Brain microvascular endothelial cell (primary cell): ENCODE measurements around the gene AKR1D1.
A peak's percentile ranks its signal among the peaks of the same experiment; 100 is the strongest.
"Not testable (repeated sequence)": the region's sequence is repeated elsewhere in the genome, so short reads cannot be mapped to it uniquely, and the experiment has no call there.

ENCODE experiments used
- DNase-seq: peaks from one replicate; pipeline ENCODE4 v3.0.0-alpha.2; 2020
- H3K27ac ChIP-seq: fragments of 250-450 bp; sonication (Bioruptor Pico); 2 replicates; pipeline ENCODE4 v1.5.1; 2020; ENCODE audit warnings: mild to moderate bottlenecking, moderate library complexity
- H3K27me3 ChIP-seq: fragments of 250-450 bp; sonication (Bioruptor Pico); replicated peaks from 2 replicates; pipeline ENCODE4 v1.5.1; 2020; ENCODE audit warnings: mild to moderate bottlenecking
- H3K36me3 ChIP-seq: fragments of 250-450 bp; sonication (Bioruptor Pico); replicated peaks from 2 replicates; pipeline ENCODE4 v1.5.1; 2020; ENCODE audit warnings: mild to moderate bottlenecking
- H3K4me3 ChIP-seq: 2 replicates; pipeline ENCODE4 v1.5.1; 2011; ENCODE audit warnings: low read depth, mild to moderate bottlenecking, control low read depth, low read length, moderate library complexity
- CTCF ChIP-seq: IDR thresholded peaks from 2 replicates; pipeline ENCODE4 v1.5.1; 2011; ENCODE audit warnings: low read depth, mild to moderate bottlenecking, moderate library complexity, low read length, control low read depth, inconsistent platforms; ENCODE audit errors: missing control alignments
- in situ Hi-C: cut with HindIII; loops from 2 replicates; pipeline ENCODE4 v1.10.0; 2017; ENCODE audit warnings: low sequenced_read_pairs, low pct_ligation_motif_present

Gene AKR1D1

GRCh38 chr7:138074540-138074939 is 1.7 kb upstream of the AKR1D1 start:
- H3K4me3 ChIP-seq = no peak overlapping the region
- DNase-seq = no peak
- TF ChIP-seq CTCF = no peak
- H3K27ac ChIP-seq = no peak overlapping the region
- H3K36me3 ChIP-seq = no peaks in the 10 kb centered on the region
- H3K27me3 ChIP-seq = no peaks in the 10 kb centered on the region
- in situ Hi-C loops = no loop called here

DNA sequence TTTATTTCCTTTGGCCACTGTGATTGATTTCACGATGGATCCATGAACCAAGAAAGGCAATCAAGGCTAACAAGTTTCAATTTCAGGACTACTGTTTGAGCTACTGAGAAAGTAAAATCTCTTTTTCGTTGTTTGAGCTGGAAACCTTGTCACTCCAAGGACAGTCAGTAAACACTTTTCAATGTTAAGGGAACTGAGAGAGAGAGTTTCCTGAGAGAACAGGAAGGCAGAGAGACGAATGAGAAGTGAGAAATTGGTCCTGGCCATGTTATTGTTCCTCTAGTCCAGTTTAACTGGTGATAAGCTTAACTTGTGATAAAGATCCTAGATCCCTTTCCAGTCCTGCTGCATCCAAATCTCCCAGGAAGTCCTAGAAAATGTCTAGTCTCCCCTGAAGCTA is 909 bp upstream of the AKR1D1 start:
- no peak for TF ChIP-seq CTCF
- no peak overlapping the region for H3K4me3 ChIP-seq
- no peaks in the 10 kb centered on the region for H3K27me3 ChIP-seq
- in situ Hi-C loops = no loop called here
- no peak overlapping the region for H3K27ac ChIP-seq
- DNase-seq = no peak
- no peaks in the 10 kb centered on the region for H3K36me3 ChIP-seq

GRCh38 chr7:138075786-138076185 is 473 bp upstream of the AKR1D1 start:
- H3K27ac ChIP-seq, H3K27me3 ChIP-seq, in situ Hi-C loops, DNase-seq, H3K36me3 ChIP-seq, H3K4me3 ChIP-seq: not testable (repeated sequence)

- H3K27ac ChIP-seq = no peak overlapping the region
- H3K36me3 ChIP-seq = no peaks in the 10 kb centered on the region
- DNase-seq = peak; percentile 22
- TF ChIP-seq CTCF = no peak
- H3K27me3 ChIP-seq = no peaks in the 10 kb centered on the region
- in situ Hi-C loops = no loop called here
- H3K4me3 ChIP-seq = no peak overlapping the region
These were observed 1.6 kb downstream of the AKR1D1 start for GRCh38 chr7:138077809-138078208.

- no peak for TF ChIP-seq CTCF
- Histone ChIP-seq H3K36me3 (no peaks in the 10 kb centered on the region), H3K27me3 (no peaks in the 10 kb centered on the region), H3K4me3 (no peak overlapping the region), H3K27ac (no peak overlapping the region)
- in situ Hi-C loops = no loop called here
- DNase-seq = no peak
These were observed 2.9 kb downstream of the AKR1D1 start for GRCh38 chr7:138079137-138079536.

DNA sequence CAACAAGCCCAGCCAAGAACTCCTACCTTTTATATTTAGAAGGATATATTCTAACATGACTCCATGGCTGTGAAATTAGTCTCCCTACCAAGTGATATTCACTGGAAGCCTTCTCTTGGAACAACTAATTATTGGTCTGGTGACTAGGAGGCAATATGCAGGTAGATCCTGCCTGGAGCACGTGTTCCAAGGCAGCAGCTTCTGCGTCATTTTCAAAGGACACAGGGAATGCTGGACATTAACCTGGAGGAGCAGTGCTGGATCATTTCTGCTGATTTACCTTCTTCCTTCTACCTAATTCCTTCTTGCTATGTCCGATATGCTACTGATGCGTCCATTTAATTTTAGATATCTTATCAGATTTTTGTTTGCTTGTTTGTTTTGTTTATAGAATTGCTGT is 5.6 kb downstream of the AKR1D1 start:
- H3K27me3 ChIP-seq = no peaks in the 10 kb centered on the region
- DNase-seq = no peak

More for the DNA sequence above, 5.6 kb downstream of the AKR1D1 start:
- no peak for TF ChIP-seq CTCF
- in situ Hi-C loops = no loop called here
- H3K4me3 ChIP-seq = no peak overlapping the region
- H3K36me3 ChIP-seq = no peaks in the 10 kb centered on the region
- no peak overlapping the region for H3K27ac ChIP-seq
